Neuronal stem cell (in vitro differentiated cells): Measurements from ENCODE around the gene MEG3.

Experiments used
- DNase-seq: peaks from one replicate; pipeline ENCODE4 v3.0.0-alpha.2; 2013; ENCODE audit warnings: low spot score
- H2AFZ ChIP-seq: one replicate; pipeline ENCODE4 v1.6.1; 2013; ENCODE audit warnings: mild to moderate bottlenecking, low read length, inconsistent platforms
- H2AK5ac ChIP-seq: 2 replicates; pipeline ENCODE4 v1.6.1; 2013; ENCODE audit warnings: low read depth, mild to moderate bottlenecking, inconsistent platforms, low read length, moderate library complexity, mixed read lengths
- H2BK120ac ChIP-seq: 2 replicates; pipeline ENCODE4 v1.6.1; 2013; ENCODE audit warnings: low read depth, mild to moderate bottlenecking, inconsistent platforms, low read length, moderate library complexity, mixed read lengths
- H2BK12ac ChIP-seq: one replicate; pipeline ENCODE4 v1.6.1; 2013; ENCODE audit warnings: low read length, inconsistent platforms
- H2BK15ac ChIP-seq: 2 replicates; pipeline ENCODE4 v1.6.1; 2013; ENCODE audit warnings: mild to moderate bottlenecking, low read length, inconsistent platforms, mixed read lengths
- H2BK5ac ChIP-seq: one replicate; pipeline ENCODE4 v1.6.1; 2013; ENCODE audit warnings: inconsistent platforms, mild to moderate bottlenecking, low read length, moderate library complexity
- H3K14ac ChIP-seq: one replicate; pipeline ENCODE4 v1.6.1; 2013; ENCODE audit warnings: low read length, inconsistent platforms
- H3K18ac ChIP-seq: 2 replicates; pipeline ENCODE4 v1.6.1; 2013; ENCODE audit warnings: low read length, inconsistent platforms
- H3K23ac ChIP-seq: 2 replicates; pipeline ENCODE4 v1.6.1; 2013; ENCODE audit warnings: low read depth, mild to moderate bottlenecking, mixed read lengths, low read length, inconsistent platforms; ENCODE audit not compliant: poor library complexity
- H3K27ac ChIP-seq: replicated peaks from 3 replicates; pipeline ENCODE4 v1.5.1; 2013; ENCODE audit warnings: low read length, inconsistent platforms
- H3K27me3 ChIP-seq, 3 experiments: 2 replicates each; pipeline ENCODE4 v1.6.1; 2013; ENCODE audit warnings: low read length in 3 of 3, mild to moderate bottlenecking in 2 of 3, inconsistent platforms in 1 of 3, low read depth in 1 of 3, mixed read lengths in 1 of 3, moderate library complexity in 1 of 3; ENCODE audit not compliant: control insufficient read depth in 3 of 3, insufficient read depth in 3 of 3
- H3K36me3 ChIP-seq, 2 donors: replicated peaks in 1 of 2; 2 replicates each; pipeline ENCODE4 v1.6.1; 2013; ENCODE audit warnings: low read length in 2 of 2; ENCODE audit not compliant: control insufficient read depth in 2 of 2, insufficient read depth in 2 of 2
- H3K4ac ChIP-seq: 2 replicates; pipeline ENCODE4 v1.6.1; 2013; ENCODE audit warnings: inconsistent platforms, mild to moderate bottlenecking, low read length, moderate library complexity
- H3K4me1 ChIP-seq, 2 donors: 1 replicate in 1 of 2; 2 replicates in 1 of 2; pipeline ENCODE4 v1.6.1; 2013; ENCODE audit warnings: low read length in 2 of 2, low read depth in 1 of 2; ENCODE audit not compliant: control insufficient read depth in 2 of 2, insufficient read depth in 1 of 2
- H3K4me2 ChIP-seq: one replicate; pipeline ENCODE4 v1.6.1; 2013; ENCODE audit warnings: mild to moderate bottlenecking, low read length, inconsistent platforms; ENCODE audit not compliant: insufficient read depth, poor library complexity, severe bottlenecking
- H3K4me3 ChIP-seq, 2 donors: 2 replicates each; pipeline ENCODE4 v1.5.1; 2013; ENCODE audit warnings: low read length in 2 of 2, mild to moderate bottlenecking in 2 of 2, inconsistent platforms in 1 of 2, moderate library complexity in 1 of 2
- H3K79me1 ChIP-seq: one replicate; pipeline ENCODE4 v1.6.1; 2013; ENCODE audit warnings: low read depth, mild to moderate bottlenecking, inconsistent platforms, low read length, moderate library complexity
- H3K9ac ChIP-seq: one replicate; pipeline ENCODE4 v1.6.1; 2013; ENCODE audit warnings: mild to moderate bottlenecking, low read depth, low read length, inconsistent platforms; ENCODE audit not compliant: poor library complexity
- H3K9me3 ChIP-seq, 2 donors: replicated peaks in 1 of 2; 2 replicates each; pipeline versions ENCODE3 to v1.6.1; 2013; ENCODE audit warnings: low read length in 2 of 2, mild to moderate bottlenecking in 2 of 2, inconsistent platforms in 1 of 2, low read depth in 1 of 2, mixed read lengths in 1 of 2, moderate library complexity in 1 of 2; ENCODE audit not compliant: control insufficient read depth in 2 of 2, insufficient read depth in 1 of 2
- H4K8ac ChIP-seq: one replicate; pipeline ENCODE4 v1.6.1; 2013; ENCODE audit warnings: low read depth, mild to moderate bottlenecking, inconsistent platforms, low read length, moderate library complexity
- H4K91ac ChIP-seq: one replicate; pipeline ENCODE4 v1.6.1; 2013; ENCODE audit warnings: low read length, low read depth, mild to moderate bottlenecking, inconsistent platforms; ENCODE audit not compliant: poor library complexity
- WGBS, 2 donors: extraction: QIAGEN DNeasy Blood & Tissue Kit; methylation state at CpG; one replicate each; pipeline ENCODE4 v1.1.7; 2013; ENCODE audit warnings: missing lambda C conversion rate in 2 of 2, mixed read lengths in 1 of 2; ENCODE audit not compliant: insufficient read length in 2 of 2, insufficient replicate concordance in 1 of 2; ENCODE audit errors: extremely low coverage in 2 of 2; 5-methylcytosine and 5-hydroxymethylcytosine counted together

Gene MEG3

DNA sequence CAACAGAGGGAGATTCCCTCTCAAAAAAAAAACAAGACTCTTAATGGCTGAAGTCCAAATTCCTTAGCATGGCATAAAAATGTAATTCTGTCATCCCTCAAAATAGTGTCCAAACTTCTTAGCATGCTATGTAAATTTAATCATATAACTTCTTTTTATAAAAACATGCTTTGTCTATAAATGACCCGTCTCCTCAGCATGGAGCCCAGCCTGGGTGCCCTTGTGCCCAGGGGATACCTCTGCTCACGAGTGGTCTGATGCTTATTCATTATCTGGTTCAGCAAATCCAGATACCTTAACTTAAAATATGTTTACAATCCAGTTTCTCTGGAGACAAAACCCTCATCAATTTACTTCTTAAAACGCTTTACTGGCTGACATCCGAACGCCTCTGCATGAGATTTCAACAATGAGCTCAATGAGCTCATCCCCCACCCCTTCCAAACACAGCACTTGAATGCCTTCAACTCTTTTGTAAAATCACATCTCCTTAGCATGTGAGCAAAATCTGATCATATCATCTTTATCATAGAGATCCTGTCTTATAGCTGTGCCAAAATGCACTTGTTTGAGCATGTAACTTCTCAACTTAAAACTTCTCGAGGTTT, 61.9 kb downstream of the MEG3 start:
- no peak overlapping the region for H3K9ac ChIP-seq
- no peak overlapping the region for H2BK120ac ChIP-seq
- no peaks in the 10 kb centered on the region for H3K79me1 ChIP-seq
- no peak overlapping the region for H3K4me3 ChIP-seq
- H2AFZ ChIP-seq, result peak overlapping the region; percentile 5
- H3K18ac ChIP-seq, result no peak overlapping the region
- peaks cover 0 to 11% of the 10 kb centered on the region in 2 donors for H3K9me3 ChIP-seq
- DNase-seq, result no peak
- H4K91ac ChIP-seq, result no peak overlapping the region
- H3K4me1 ChIP-seq, result peaks cover 6 to 13% of the 10 kb centered on the region in 2 donors
- no CpG with 5 or more reads among the region's 6 CpGs for WGBS, 2 donors
- peaks cover 0 to 9% of the 10 kb centered on the region in 2 donors for H3K36me3 ChIP-seq
- no peak overlapping the region for H3K4ac ChIP-seq
- H2AK5ac ChIP-seq, result no peak overlapping the region
- H3K14ac ChIP-seq, result no peak overlapping the region
- H4K8ac ChIP-seq, result no peak overlapping the region
- no peak overlapping the region for H2BK12ac ChIP-seq
- H3K4me2 ChIP-seq, result no peak overlapping the region
- H2BK5ac ChIP-seq, result no peak overlapping the region
- H3K27me3 ChIP-seq, result no peaks in the 10 kb centered on the region
- no peak overlapping the region for H3K27ac ChIP-seq
- H3K23ac ChIP-seq, result no peak overlapping the region
- H2BK15ac ChIP-seq, result no peak overlapping the region

DNA sequence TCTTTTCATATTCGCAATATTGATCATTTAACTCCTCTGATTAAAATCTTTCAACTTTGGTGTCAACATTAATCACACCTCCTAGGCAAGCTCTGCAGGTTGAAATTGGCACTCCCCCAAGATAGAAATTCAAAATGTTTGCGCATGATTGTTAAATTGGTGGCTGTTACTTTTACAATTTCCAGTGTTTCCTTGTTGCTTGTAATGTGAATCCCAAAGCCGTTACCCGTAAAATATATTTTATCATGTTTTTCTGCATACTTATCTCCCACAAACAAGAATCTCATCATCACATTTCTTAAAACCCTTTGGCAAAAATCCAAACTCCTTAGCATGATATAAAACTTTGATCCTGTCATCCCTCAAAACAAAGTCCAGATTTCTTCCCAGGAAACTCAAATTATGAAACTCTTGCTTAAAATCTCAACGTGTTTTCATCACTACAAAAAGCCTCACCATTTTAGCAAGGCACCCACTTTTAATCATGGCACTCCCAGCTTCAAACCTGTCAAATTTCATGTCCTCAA, 62.9 kb downstream of the MEG3 start:
- no peak overlapping the region for H2BK5ac ChIP-seq
- H3K27ac ChIP-seq, result no peak overlapping the region
- H3K4me1 ChIP-seq, result peaks cover 6 to 20% of the 10 kb centered on the region in 2 donors
- no peak overlapping the region for H4K8ac ChIP-seq
- H3K4ac ChIP-seq, result no peak overlapping the region
- H2BK15ac ChIP-seq, result no peak overlapping the region
- H3K9ac ChIP-seq, result no peak overlapping the region
- no peak overlapping the region for H2BK12ac ChIP-seq
- peaks cover 0 to 7% of the 10 kb centered on the region in 2 donors for H3K36me3 ChIP-seq
- H2AK5ac ChIP-seq, result no peak overlapping the region
- H3K4me3 ChIP-seq, result no peak overlapping the region
- WGBS, 2 donors, result 100% methylated on average over 1 of the region's 5 CpGs; no CpG with 5 or more reads in 1 of the 2 donors
- H3K18ac ChIP-seq, result no peak overlapping the region
- H4K91ac ChIP-seq, result no peak overlapping the region
- H3K27me3 ChIP-seq, result no peaks in the 10 kb centered on the region
- H3K14ac ChIP-seq, result no peak overlapping the region
- no peak for DNase-seq
- H3K9me3 ChIP-seq, result peaks cover 0 to 2% of the 10 kb centered on the region in 2 donors
- H3K23ac ChIP-seq, result no peak overlapping the region
- no peaks in the 10 kb centered on the region for H3K79me1 ChIP-seq
- no peak overlapping the region for H3K4me2 ChIP-seq
- no peak overlapping the region for H2AFZ ChIP-seq
- no peak overlapping the region for H2BK120ac ChIP-seq

DNA sequence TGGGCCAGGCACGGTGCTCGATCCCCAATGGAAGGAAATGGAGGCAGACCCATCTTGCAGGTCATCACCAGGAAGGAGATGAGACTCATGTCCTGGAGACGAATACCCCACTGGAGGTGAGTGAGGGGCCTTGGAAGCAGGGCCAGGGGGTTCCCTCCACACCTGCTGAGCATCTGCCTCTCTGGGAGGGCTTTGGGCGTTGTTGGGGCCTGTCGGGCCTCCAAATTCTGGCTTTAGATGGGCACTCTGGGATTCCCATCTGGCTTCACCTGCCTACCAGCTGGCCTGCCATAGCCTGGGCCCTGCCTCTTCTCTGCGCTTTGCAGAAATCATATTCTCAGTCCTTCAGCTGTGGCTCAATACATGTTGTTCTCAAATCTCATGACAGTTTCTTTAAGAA, 63.7 kb downstream of the MEG3 start:
- Histone ChIP-seq H4K91ac (no peak overlapping the region), H3K27ac (no peak overlapping the region), H3K79me1 (no peaks in the 10 kb centered on the region), H2AK5ac (peak overlapping the region; percentile 88), H3K4ac (no peak overlapping the region), H2BK15ac (peak overlapping the region; percentile 97), H3K14ac (no peak overlapping the region), H3K36me3 (peaks cover 0 to 2% of the 10 kb centered on the region in 2 donors), H2BK12ac (peak overlapping the region; percentile 99), H3K27me3 (no peaks in the 10 kb centered on the region), H3K18ac (peak overlapping the region; percentile 96), H3K4me2 (no peak overlapping the region), H3K9me3 (no peaks in the 10 kb centered on the region), H3K9ac (no peak overlapping the region), H3K4me3 (no peak overlapping the region), H3K4me1 (peaks cover 6 to 22% of the 10 kb centered on the region in 2 donors), H4K8ac (no peak overlapping the region), H2AFZ (no peak overlapping the region), H3K23ac (peak overlapping the region; percentile 50), H2BK120ac (peak overlapping the region; percentile 65), H2BK5ac (peak overlapping the region; percentile 77)
- no CpG with 5 or more reads among the region's 6 CpGs for WGBS, 2 donors
- no peak for DNase-seq

DNA sequence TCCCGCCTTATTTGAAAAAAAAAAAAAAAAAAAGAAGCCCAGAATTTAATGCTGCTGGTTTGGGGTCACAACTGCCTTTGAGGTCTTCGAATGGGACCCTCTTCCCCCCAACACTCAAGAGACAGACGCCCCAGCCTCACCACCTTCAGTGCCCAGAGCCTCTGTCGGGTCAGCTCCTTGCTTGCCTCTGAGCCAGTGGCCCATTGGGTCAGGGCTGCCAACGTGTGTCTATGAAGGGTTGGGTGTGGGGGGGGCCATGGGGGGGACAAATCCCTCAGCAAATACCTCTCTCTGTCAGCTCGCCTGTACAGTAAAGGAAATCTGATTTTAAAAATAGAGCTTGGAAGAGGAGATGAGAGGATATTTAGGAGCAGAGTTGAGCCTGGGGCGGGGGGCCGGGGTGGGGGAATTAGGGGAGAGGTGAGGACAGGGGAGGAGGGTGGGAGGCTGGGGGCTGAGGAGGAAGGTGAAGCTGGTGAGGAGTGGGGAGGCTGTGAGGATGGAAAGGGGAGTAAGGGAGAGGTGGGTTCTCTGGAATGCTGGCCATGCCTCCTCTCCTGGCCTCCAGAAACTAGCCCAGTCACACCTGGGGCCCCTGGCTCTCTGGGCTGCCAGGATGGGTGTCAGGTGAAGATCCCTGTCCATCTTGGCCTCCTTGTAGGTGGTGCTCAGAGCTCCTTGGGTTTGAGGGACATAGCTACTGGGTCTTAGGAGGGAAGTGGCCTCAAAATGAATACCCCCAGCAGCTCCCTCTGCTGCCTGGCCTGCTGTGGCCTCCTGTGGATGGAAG, 64.3 kb downstream of the MEG3 start:
- H3K4ac ChIP-seq, result no peak overlapping the region
- no peak overlapping the region for H3K14ac ChIP-seq
- H4K8ac ChIP-seq, result no peak overlapping the region
- H2BK5ac ChIP-seq, result no peak overlapping the region
- H3K4me3 ChIP-seq, result no peak overlapping the region
- peak overlapping the region; percentile 65 for H2BK120ac ChIP-seq
- no peaks in the 10 kb centered on the region for H3K79me1 ChIP-seq
- no peak overlapping the region for H4K91ac ChIP-seq
- no peak overlapping the region for H3K9ac ChIP-seq
- H3K4me2 ChIP-seq, result no peak overlapping the region
- peak overlapping the region; percentile 94 for H2AK5ac ChIP-seq
- H2AFZ ChIP-seq, result no peak overlapping the region
- H3K23ac ChIP-seq, result no peak overlapping the region
- peak overlapping the region; percentile 28 for H2BK15ac ChIP-seq
- H3K18ac ChIP-seq, result peak overlapping the region; percentile 87
- peaks cover 0 to 2% of the 10 kb centered on the region in 2 donors for H3K36me3 ChIP-seq
- no peak overlapping the region for H3K27ac ChIP-seq
- H3K4me1 ChIP-seq, result peaks cover 6 to 22% of the 10 kb centered on the region in 2 donors
- DNase-seq, result no peak
- peak overlapping the region; percentile 95 for H2BK12ac ChIP-seq
- H3K27me3 ChIP-seq, result no peaks in the 10 kb centered on the region
- WGBS, 2 donors, result no CpG with 5 or more reads among the region's 8 CpGs
- no peaks in the 10 kb centered on the region for H3K9me3 ChIP-seq
